ENCODE results near the gene KRTCAP2.

KRTCAP2 gene

GRCh38 chr1:155188268-155188667, 15.2 kb upstream of the KRTCAP2 start:
- TF ChIP-seq ZFX (IDR thresholded peaks at IDR 0.05; ENCODE audit: borderline replicate concordance): no peak
- TF ChIP-seq, protein P1, sequence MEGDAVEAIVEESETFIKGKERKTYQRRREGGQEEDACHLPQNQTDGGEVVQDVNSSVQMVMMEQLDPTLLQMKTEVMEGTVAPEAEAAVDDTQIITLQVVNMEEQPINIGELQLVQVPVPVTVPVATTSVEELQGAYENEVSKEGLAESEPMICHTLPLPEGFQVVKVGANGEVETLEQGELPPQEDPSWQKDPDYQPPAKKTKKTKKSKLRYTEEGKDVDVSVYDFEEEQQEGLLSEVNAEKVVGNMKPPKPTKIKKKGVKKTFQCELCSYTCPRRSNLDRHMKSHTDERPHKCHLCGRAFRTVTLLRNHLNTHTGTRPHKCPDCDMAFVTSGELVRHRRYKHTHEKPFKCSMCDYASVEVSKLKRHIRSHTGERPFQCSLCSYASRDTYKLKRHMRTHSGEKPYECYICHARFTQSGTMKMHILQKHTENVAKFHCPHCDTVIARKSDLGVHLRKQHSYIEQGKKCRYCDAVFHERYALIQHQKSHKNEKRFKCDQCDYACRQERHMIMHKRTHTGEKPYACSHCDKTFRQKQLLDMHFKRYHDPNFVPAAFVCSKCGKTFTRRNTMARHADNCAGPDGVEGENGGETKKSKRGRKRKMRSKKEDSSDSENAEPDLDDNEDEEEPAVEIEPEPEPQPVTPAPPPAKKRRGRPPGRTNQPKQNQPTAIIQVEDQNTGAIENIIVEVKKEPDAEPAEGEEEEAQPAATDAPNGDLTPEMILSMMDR (IDR thresholded peaks at IDR 0.05): no peak

DNA sequence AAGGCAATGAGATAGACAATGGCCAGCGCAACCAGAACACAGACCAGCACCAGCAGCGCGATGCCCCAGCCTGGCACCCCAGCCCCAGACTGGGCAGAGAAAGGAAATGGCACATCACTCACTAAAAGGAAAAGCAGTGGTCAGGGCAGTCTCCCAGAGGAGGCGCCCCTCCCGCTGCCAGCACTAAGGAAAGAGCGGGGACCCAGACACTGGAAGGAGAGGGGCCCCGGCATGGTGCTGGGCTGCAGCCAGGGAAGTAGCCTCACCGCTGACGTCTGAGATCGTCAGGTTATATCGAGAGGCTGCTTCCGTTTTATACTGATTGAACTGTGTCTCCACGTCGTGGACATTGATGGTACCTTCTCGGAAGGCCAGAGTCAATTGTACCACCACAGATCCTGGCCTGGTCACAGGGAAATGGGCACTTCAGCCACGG, 14.4 kb upstream of the KRTCAP2 start:
- H3K27ac ChIP-seq: no peak overlapping the region
- TF ChIP-seq, protein P1 (IDR thresholded peaks at IDR 0.05): no peak
- no peak for TF ChIP-seq ZFX (IDR thresholded peaks at IDR 0.05; ENCODE audit: borderline replicate concordance)

More at GRCh38 chr1:155188268-155188667, 15.2 kb upstream of the KRTCAP2 start:
- H3K27ac ChIP-seq: no peak overlapping the region

DNA sequence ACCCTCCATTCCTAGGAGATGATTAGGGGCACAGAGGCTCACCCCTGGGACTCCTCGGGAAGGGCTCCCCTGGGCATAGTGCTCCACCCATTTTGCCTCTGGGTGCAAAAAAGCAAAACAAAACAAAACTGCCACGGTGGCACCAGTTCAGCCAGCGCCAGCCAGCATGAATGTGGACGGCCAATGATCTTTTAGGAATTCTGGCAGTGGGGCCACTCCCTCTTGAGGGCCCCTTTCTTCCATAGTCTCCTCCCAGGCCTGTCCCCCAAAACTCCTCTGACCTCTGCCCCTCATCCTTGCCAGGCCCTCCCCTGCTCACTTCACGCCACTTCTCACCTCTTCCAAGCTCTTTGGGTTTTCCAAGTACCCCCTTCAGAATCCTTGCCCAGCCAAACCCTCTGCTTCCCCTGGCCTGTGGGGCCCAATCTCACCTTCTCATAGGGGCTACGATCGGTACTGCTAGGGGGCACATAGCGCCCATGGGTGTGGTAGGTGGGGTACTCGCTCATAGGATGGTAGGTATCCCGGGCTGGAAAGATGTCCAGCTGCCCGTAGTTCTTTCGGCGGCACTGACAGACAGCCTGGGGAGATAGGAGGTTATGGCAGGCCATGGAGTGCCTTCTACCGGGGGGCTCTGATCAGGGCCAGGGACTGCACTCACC, 13.8 kb upstream of the KRTCAP2 start:
- H3K27ac ChIP-seq: no peak overlapping the region
- no peak for TF ChIP-seq ZFX (IDR thresholded peaks at IDR 0.05; ENCODE audit: borderline replicate concordance)
- TF ChIP-seq, protein P1 (IDR thresholded peaks at IDR 0.05): no peak

DNA sequence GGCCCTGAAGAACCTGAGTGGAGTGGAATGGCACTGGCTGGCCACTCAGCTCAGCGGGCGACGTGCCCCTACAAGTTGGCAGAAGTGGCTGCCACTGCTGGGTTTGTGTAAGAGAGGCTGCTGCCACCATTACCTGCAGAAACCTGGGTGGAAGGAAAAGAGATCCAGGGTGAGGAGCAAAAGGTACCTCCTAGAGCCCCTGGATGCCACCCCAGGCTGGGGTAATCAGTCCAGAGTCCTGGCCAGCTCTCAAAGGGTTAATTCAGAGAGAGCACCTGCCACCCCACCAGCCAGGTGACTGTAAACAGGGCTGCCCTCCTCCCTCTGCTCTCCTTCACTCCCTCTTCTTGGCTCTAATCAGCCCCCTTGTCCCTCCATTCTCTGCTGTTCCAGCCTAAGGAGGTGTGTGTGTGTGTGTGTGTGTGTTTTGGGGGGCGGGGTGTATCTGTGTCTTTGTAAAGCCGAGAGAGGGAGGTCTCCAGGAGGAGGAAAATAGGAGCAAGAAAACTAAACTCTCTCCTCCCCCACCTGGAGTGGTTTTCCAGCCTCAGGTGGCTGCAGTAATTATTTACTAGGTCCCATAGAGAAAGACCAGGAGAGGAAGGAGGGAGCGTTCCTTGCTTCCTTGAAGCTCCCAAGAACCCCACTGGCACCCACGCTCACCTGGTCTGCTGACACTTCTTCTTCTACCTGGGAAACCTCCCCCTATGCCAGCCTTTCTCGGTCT, 13.1 kb upstream of the KRTCAP2 start:
- no peak overlapping the region for H3K27ac ChIP-seq
- TF ChIP-seq, protein P1 (IDR thresholded peaks at IDR 0.05): no peak
- no peak for TF ChIP-seq ZFX (IDR thresholded peaks at IDR 0.05; ENCODE audit: borderline replicate concordance)

GRCh38 chr1:155185783-155186066, 12.6 kb upstream of the KRTCAP2 start:
- no peak for TF ChIP-seq ZFX (IDR thresholded peaks at IDR 0.05; ENCODE audit: borderline replicate concordance)
- TF ChIP-seq, protein P1 (IDR thresholded peaks at IDR 0.05): no peak
- H3K27ac ChIP-seq: no peak overlapping the region

DNA sequence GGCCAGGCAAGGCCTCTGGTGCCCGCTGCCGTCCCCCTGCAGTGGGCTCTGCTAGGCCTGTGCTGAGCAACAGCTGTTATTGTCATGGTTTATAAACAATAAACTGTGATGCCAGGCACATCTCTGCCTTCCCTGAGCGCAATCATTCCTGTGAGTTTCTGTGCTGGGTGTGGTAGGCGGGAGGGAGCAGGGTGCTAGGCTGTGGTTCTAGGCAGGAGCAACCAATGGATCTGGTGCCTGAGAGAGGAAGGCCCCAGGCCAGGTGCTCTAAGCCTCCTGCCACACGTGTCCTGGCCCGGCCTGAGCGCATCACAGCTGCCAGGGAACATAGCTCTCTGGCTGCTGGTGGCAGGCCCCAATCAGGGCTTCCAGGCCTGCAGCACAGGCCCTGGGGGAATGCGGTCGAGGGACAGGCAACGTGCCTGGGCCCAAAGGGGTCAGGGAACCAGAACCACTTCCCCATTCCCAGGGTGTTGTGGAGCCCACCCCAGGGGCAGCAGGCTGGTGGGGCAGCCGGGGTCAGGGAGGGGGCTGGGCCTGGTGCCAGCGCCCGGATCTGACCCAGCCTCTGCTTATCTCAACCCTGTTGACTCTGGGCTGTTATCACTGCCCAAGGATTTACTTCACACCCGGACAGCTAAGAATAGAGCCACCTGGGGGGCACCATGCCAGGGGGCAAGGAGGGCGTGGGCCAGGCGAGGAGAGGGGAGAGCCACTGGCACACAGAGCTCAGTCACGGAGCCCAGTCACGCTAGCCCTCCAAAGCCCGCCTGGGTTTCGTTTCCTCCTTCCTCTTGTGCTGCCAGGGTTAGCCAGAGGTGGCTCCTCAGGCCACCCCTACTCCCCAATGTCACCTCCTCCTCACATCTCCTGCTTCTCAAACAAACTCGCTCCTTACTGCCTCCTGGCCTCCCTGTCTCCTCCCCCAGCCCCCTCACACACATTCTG, 12.0 kb upstream of the KRTCAP2 start:
- H3K27ac ChIP-seq: no peak overlapping the region
- TF ChIP-seq, protein P1 (IDR thresholded peaks at IDR 0.05): no peak
- no peak for TF ChIP-seq ZFX (IDR thresholded peaks at IDR 0.05; ENCODE audit: borderline replicate concordance)

Data from 22Rv1 (cell line).